H1 (cell line): ENCODE measurements around the gene EMC6. TPM values are rescaled to one million over a fixed set of nuclear protein-coding genes. Genes with fewer than 3 reads are reported as not detected.

ENCODE experiments used
- CTCF ChIA-PET: fragments of 300-600 bp; sonication (Branson Sonifier 250); formaldehyde crosslinking; loops from one replicate; lab custom pipeline; 2021; ENCODE audit not compliant: partially characterized antibody; lab: Charles Lee
- POLR2A ChIA-PET: fragments of 300-600 bp; sonication (Branson Sonifier 250); formaldehyde crosslinking; loops from one replicate; lab custom pipeline; 2021; ENCODE audit warnings: inconsistent platforms; ENCODE audit not compliant: partially characterized antibody; lab: Charles Lee
- DNase-seq, 2 experiments: peaks; one replicate each; pipeline versions ENCODE4 v3.0.0 to v3.0.0-alpha.2; 2010 to 2022; ENCODE audit warnings: low spot score in 2 of 2, low read depth in 1 of 2, mixed read lengths in 1 of 2
- FAIRE-seq: peaks from 2 replicates; lab custom pipeline; 2011; peaks lifted over from hg19 to GRCh38; lab: Jason Lieb, UNC
- H2AFZ ChIP-seq: 2 replicates; pipeline ENCODE4 v1.8.1; 2012; ENCODE audit warnings: low read length, inconsistent platforms
- H2AK5ac ChIP-seq: 2 replicates; pipeline ENCODE4 v1.6.1; 2013; ENCODE audit warnings: low read depth, low read length
- H2BK120ac ChIP-seq: replicated peaks from 2 replicates; pipeline ENCODE3; 2013; ENCODE audit warnings: low read depth, low read length, inconsistent platforms
- H2BK12ac ChIP-seq: 2 replicates; pipeline ENCODE4 v1.6.1; 2013; ENCODE audit warnings: low read depth, low read length
- H2BK15ac ChIP-seq: 2 replicates; pipeline ENCODE4 v1.6.1; 2013; ENCODE audit warnings: low read length
- H2BK20ac ChIP-seq: 2 replicates; pipeline ENCODE4 v1.6.1; 2013; ENCODE audit warnings: low read length
- H2BK5ac ChIP-seq: 2 replicates; pipeline ENCODE4 v1.6.1; 2013; ENCODE audit warnings: low read depth, low read length
- H3K14ac ChIP-seq: 2 replicates; pipeline ENCODE4 v1.6.1; 2013; ENCODE audit warnings: inconsistent platforms; ENCODE audit not compliant: insufficient read length
- H3K18ac ChIP-seq: 2 replicates; pipeline ENCODE4 v1.6.1; 2013; ENCODE audit warnings: low read length; ENCODE audit errors: extremely low read depth
- H3K23ac ChIP-seq: 2 replicates; pipeline ENCODE4 v1.6.1; 2013; ENCODE audit warnings: inconsistent platforms; ENCODE audit not compliant: insufficient read length
- H3K23me2 ChIP-seq: 2 replicates; pipeline ENCODE4 v1.6.1; 2013; ENCODE audit warnings: low read depth, low read length
- H3K27ac ChIP-seq: 2 replicates; pipeline ENCODE4 v1.6.1; 2011; ENCODE audit warnings: low read depth, low read length, inconsistent platforms
- H3K27me3 ChIP-seq, 4 experiments: replicated peaks in 1 of 4; 1 replicate in 1 of 4; 2 replicates in 3 of 4; pipeline versions ENCODE4 v1.6.1 to v1.8.1; 2011 to 2013; ENCODE audit warnings: low read length in 3 of 4, mild to moderate bottlenecking in 3 of 4, inconsistent platforms in 2 of 4, mixed read lengths in 2 of 4, moderate library complexity in 1 of 4; ENCODE audit not compliant: control insufficient read depth in 3 of 4, insufficient read depth in 3 of 4; ENCODE audit errors: extremely low read depth in 1 of 4
- H3K36me3 ChIP-seq, 4 experiments: 2 replicates each; pipeline versions ENCODE4 v1.6.1 to v1.8.1; 2011 to 2013; ENCODE audit warnings: mild to moderate bottlenecking in 4 of 4, low read length in 3 of 4, moderate library complexity in 2 of 4, control low read depth in 1 of 4, inconsistent platforms in 1 of 4; ENCODE audit not compliant: insufficient read depth in 4 of 4, control insufficient read depth in 2 of 4
- H3K4ac ChIP-seq: replicated peaks from 2 replicates; pipeline ENCODE3; 2013; ENCODE audit warnings: low read length, low read depth, mixed read lengths, inconsistent platforms; ENCODE audit not compliant: insufficient read length
- H3K4me1 ChIP-seq, 4 experiments: replicated peaks in 1 of 4; 1 replicate in 1 of 4; 2 replicates in 3 of 4; pipeline versions ENCODE4 v1.6.1 to v1.8.1; 2011 to 2013; ENCODE audit warnings: low read length in 3 of 4, inconsistent platforms in 2 of 4, mixed read lengths in 1 of 4; ENCODE audit not compliant: insufficient read depth in 4 of 4, control insufficient read depth in 3 of 4
- H3K4me2 ChIP-seq, 2 experiments: 2 replicates each; pipeline versions ENCODE4 v1.6.1 to v1.8.1; 2011 to 2013; ENCODE audit warnings: low read depth in 2 of 2, low read length in 2 of 2, control low read depth in 1 of 2, inconsistent platforms in 1 of 2, mild to moderate bottlenecking in 1 of 2; ENCODE audit not compliant: insufficient read depth in 1 of 2
- H3K4me3 ChIP-seq, 4 experiments: fragments of 200-600, 300-600 bp in 1 of 4; sonication (generic), shearing (Covaris generic), sonication (Bioruptor Twin) in 1 of 4; 2 replicates each; pipeline versions ENCODE4 v1.5.1 to v1.8.1; 2011 to 2016; ENCODE audit warnings: low read length in 4 of 4, low read depth in 3 of 4, control low read depth in 2 of 4, inconsistent platforms in 2 of 4, mild to moderate bottlenecking in 2 of 4, mixed read lengths in 1 of 4, moderate library complexity in 1 of 4; ENCODE audit not compliant: insufficient read depth in 2 of 4; ENCODE audit errors: extremely low read depth in 1 of 4
- H3K56ac ChIP-seq: replicated peaks from 2 replicates; pipeline ENCODE3; 2013; ENCODE audit warnings: low read depth, mild to moderate bottlenecking, mixed read lengths, low read length, inconsistent platforms; ENCODE audit not compliant: insufficient read length
- H3K79me1 ChIP-seq: 2 replicates; pipeline ENCODE4 v1.6.1; 2013; ENCODE audit warnings: low read depth, low read length, control low read depth
- H3K79me2 ChIP-seq, 2 experiments: 2 replicates each; pipeline versions ENCODE4 v1.6.1 to v1.8.1; 2012 to 2013; ENCODE audit warnings: low read length in 2 of 2, mild to moderate bottlenecking in 2 of 2, inconsistent platforms in 1 of 2; ENCODE audit not compliant: insufficient read depth in 2 of 2, control insufficient read depth in 1 of 2
- H3K9ac ChIP-seq, 4 experiments: replicated peaks in 1 of 4; 1 replicate in 1 of 4; 2 replicates in 3 of 4; pipeline versions ENCODE4 v1.6.1 to v1.8.1; 2011 to 2013; ENCODE audit warnings: low read depth in 3 of 4, low read length in 3 of 4, control low read depth in 2 of 4, mild to moderate bottlenecking in 2 of 4, moderate library complexity in 2 of 4, inconsistent platforms in 1 of 4; ENCODE audit errors: extremely low read depth in 1 of 4
- H3K9me3 ChIP-seq, 2 experiments: 2 replicates each; pipeline versions ENCODE4 v1.6.1 to v1.8.1; 2012 to 2013; ENCODE audit warnings: mild to moderate bottlenecking in 2 of 2, moderate library complexity in 2 of 2, control low read depth in 1 of 2, inconsistent platforms in 1 of 2, low read depth in 1 of 2, low read length in 1 of 2, mixed read lengths in 1 of 2; ENCODE audit not compliant: insufficient read depth in 2 of 2
- H4K20me1 ChIP-seq, 2 experiments: replicated peaks in 1 of 2; 2 replicates each; pipeline versions ENCODE3 to v1.8.1; 2011 to 2013; ENCODE audit warnings: inconsistent platforms in 2 of 2, low read length in 2 of 2, mild to moderate bottlenecking in 1 of 2; ENCODE audit not compliant: insufficient read depth in 2 of 2, control insufficient read depth in 1 of 2
- H4K5ac ChIP-seq: 2 replicates; pipeline ENCODE4 v1.6.1; 2013; ENCODE audit warnings: low read length, low read depth, mixed read lengths, inconsistent platforms; ENCODE audit not compliant: insufficient read length
- H4K8ac ChIP-seq: 2 replicates; pipeline ENCODE4 v1.8.0; 2013; ENCODE audit warnings: mild to moderate bottlenecking, moderate library complexity, low read length, inconsistent platforms; ENCODE audit not compliant: insufficient read depth; ENCODE audit errors: extremely low read depth
- H4K91ac ChIP-seq: replicated peaks from 2 replicates; pipeline ENCODE3; 2013; ENCODE audit warnings: low read length, mixed read lengths, inconsistent platforms; ENCODE audit not compliant: insufficient read length
- ATF3 ChIP-seq: IDR thresholded peaks from 2 replicates; pipeline ENCODE4 v1.6.1; 2011; ENCODE audit warnings: low read depth, mild to moderate bottlenecking, low read length; ENCODE audit not compliant: insufficient read depth
- CEBPB ChIP-seq: IDR thresholded peaks from 2 replicates; pipeline ENCODE4 v1.6.1; 2012; ENCODE audit warnings: low read depth, low read length
- CHD2 ChIP-seq: IDR thresholded peaks from 2 replicates; pipeline ENCODE4 v1.6.1; 2012; ENCODE audit warnings: low read length, improper control_type of control experiment
- CREB1 ChIP-seq: IDR thresholded peaks from 2 replicates; pipeline ENCODE4 v1.6.1; 2012; ENCODE audit warnings: inconsistent platforms
- HDAC6 ChIP-seq: IDR thresholded peaks from one replicate; pipeline ENCODE4 v1.7.1; 2012; ENCODE audit warnings: low read depth, mild to moderate bottlenecking, inconsistent platforms, low read length, moderate library complexity
- KDM4A ChIP-seq: IDR thresholded peaks from one replicate; pipeline ENCODE4 v1.7.1; 2012; ENCODE audit warnings: low read depth, mild to moderate bottlenecking, moderate library complexity, low read length, inconsistent platforms; ENCODE audit not compliant: severe bottlenecking
- NANOG ChIP-seq: IDR thresholded peaks from 2 replicates; pipeline ENCODE4 v1.6.1; 2011; ENCODE audit warnings: low read length, low read depth, mild to moderate bottlenecking, inconsistent platforms; ENCODE audit not compliant: insufficient read depth, poor library complexity, severe bottlenecking
- NRF1 ChIP-seq: IDR thresholded peaks from 2 replicates; pipeline ENCODE4 v1.6.1; 2011; ENCODE audit warnings: mild to moderate bottlenecking, low read depth, low read length, improper control_type of control experiment
- RFX5 ChIP-seq: IDR thresholded peaks from 2 replicates; pipeline ENCODE4 v1.6.1; 2011; ENCODE audit warnings: low read depth, low read length, improper control_type of control experiment, borderline replicate concordance
- SIN3A ChIP-seq, 2 experiments: IDR thresholded peaks in 1 of 2; conservative IDR thresholded peaks in 1 of 2; 2 replicates each; pipeline ENCODE4 v1.6.1; 2011 to 2012; ENCODE audit warnings: low read length in 2 of 2, improper control_type of control experiment in 1 of 2, low read depth in 1 of 2, mild to moderate bottlenecking in 1 of 2
- SP2 ChIP-seq: IDR thresholded peaks from 2 replicates; pipeline ENCODE4 v1.6.1; 2012; ENCODE audit warnings: mild to moderate bottlenecking, low read length, inconsistent platforms
- TBP ChIP-seq: IDR thresholded peaks from 2 replicates; pipeline ENCODE4 v1.6.1; 2011; ENCODE audit warnings: low read depth, low read length, improper control_type of control experiment
- TCF12 ChIP-seq: IDR thresholded peaks from 2 replicates; pipeline ENCODE4 v1.6.1; 2011; ENCODE audit warnings: low read depth, mild to moderate bottlenecking, low read length
- ZNF274 ChIP-seq: IDR thresholded peaks from 2 replicates; pipeline ENCODE4 v1.7.0; 2012; ENCODE audit warnings: low read length, borderline replicate concordance; ENCODE audit errors: extremely low read depth
- WGBS, 2 experiments: shearing (Covaris generic) in 1 of 2; methylation state at CpG; one replicate each; pipeline versions ENCODE4 v1.1.6 to v1.1.7; 2013 to 2015; ENCODE audit warnings: low lambda C conversion rate in 2 of 2, mixed read lengths in 2 of 2, inconsistent platforms in 1 of 2, low coverage in 1 of 2, missing lambda C conversion rate in 1 of 2; ENCODE audit not compliant: insufficient replicate concordance in 2 of 2, insufficient coverage in 1 of 2, insufficient read length in 1 of 2; ENCODE audit errors: extremely low coverage in 1 of 2, missing lambda C conversion rate in 1 of 2; 5-methylcytosine and 5-hydroxymethylcytosine counted together
- polyA plus RNA-seq, 7 experiments: library from polyadenylated mRNA; depleted of rRNA in 3 of 7; stranded (reverse) in 5 of 7; unstranded in 2 of 7; fragments of >200 nt in 5 of 7; fragments of 200-250 nt in 2 of 7; gene quantifications; 1 replicate in 5 of 7; 2 replicates in 1 of 7; 4 replicates in 1 of 7; pipeline versions ENCODE4 v1.2.1 to v1.2.3, GENCODE V29; 2011 to 2013; ENCODE audit warnings: missing spikeins in 2 of 7, mixed read lengths in 2 of 7
- total RNA-seq: library from RNA; stranded (reverse); fragmentation: NEBNext Ultra II Directional; extraction: Animal tissue kit (Norgen Biotek cat#: 25700); gene quantifications from 2 replicates; pipeline ENCODE4 v1.2.1, GENCODE V29; 2021

Gene EMC6
- total and polyA plus RNA-seq, 2 of the 8 experiments (the other 6 are each of a cell fraction or from before 2014, with no cell fraction given): 81.5 to 193 TPM

GRCh38 chr17:3698139-3698538, 29.5 kb downstream of the EMC6 start:
- no peak overlapping the region for H3K4me2 ChIP-seq
- CTCF ChIA-PET: interaction anchor here (3.0 kb wide), 1 partner anchor 15 kb away, joined by 14 read pairs; no protein-coding TSS in a partner anchor
- H2BK120ac ChIP-seq: no peak overlapping the region
- H3K79me2 ChIP-seq: no peaks in the 10 kb centered on the region
- H3K9ac ChIP-seq: no peak overlapping the region
- no peak overlapping the region for H3K4ac ChIP-seq
- H3K4me3 ChIP-seq: no peak overlapping the region
- H2BK12ac ChIP-seq: no peak overlapping the region
- H4K91ac ChIP-seq: no peak overlapping the region
- no peak overlapping the region for H2AFZ ChIP-seq
- no peak overlapping the region for H3K23ac ChIP-seq
- no peak overlapping the region for H2BK20ac ChIP-seq
- peaks cover 0 to 5% of the 10 kb centered on the region in 2 experiments for H4K20me1 ChIP-seq
- peaks cover 0 to 14% (median 8%) of the 10 kb centered on the region in 4 experiments; a peak in 5 of 7 replicates for H3K4me1 ChIP-seq
- WGBS, 2 experiments: 84% methylated on average over 4 of the region's 4 CpGs; no CpG with 5 or more reads in 1 of the 2 experiments
- peaks cover 9% of the 10 kb centered on the region; the same call in 1 of the 2 replicates for H3K23me2 ChIP-seq
- H2AK5ac ChIP-seq: no peak overlapping the region
- FAIRE-seq: no peak
- H3K14ac ChIP-seq: no peak overlapping the region
- no peak overlapping the region for H3K18ac ChIP-seq
- no peak for TF ChIP-seq ZNF274
- TF ChIP-seq RFX5: no peak
- TF ChIP-seq SP2: no peak
- no peak for TF ChIP-seq CHD2
- no peak for TF ChIP-seq TCF12
- TF ChIP-seq CEBPB: no peak
- no peak for TF ChIP-seq NRF1
- TF ChIP-seq HDAC6: no peak
- no peak for TF ChIP-seq SIN3A (conservative IDR thresholded peaks at IDR 0.05 in 1 of 2, IDR thresholded peaks at IDR 0.05 in 1 of 2; ENCODE audit: low read depth in 1 of 2, low read length in 2 of 2)
- no peak for TF ChIP-seq CREB1
- no peak for TF ChIP-seq KDM4A
- TF ChIP-seq TBP: no peak
- no peak for TF ChIP-seq NANOG
- no peak for TF ChIP-seq ATF3
- TF ChIP-seq, all 59 proteins: peak for 0
- no peak overlapping the region for H3K56ac ChIP-seq
- H3K27me3 ChIP-seq: peaks cover 0 to 22% (median 13%) of the 10 kb centered on the region in 4 experiments; a peak in 6 of 7 replicates
- no peaks in the 10 kb centered on the region for H3K79me1 ChIP-seq
- no peak overlapping the region for H4K5ac ChIP-seq
- DNase-seq: no peak
- H3K27ac ChIP-seq: no peak overlapping the region
- H3K9me3 ChIP-seq: peaks cover 0 to 4% of the 10 kb centered on the region in 2 experiments; a peak in 1 of 4 replicates
- no peaks in the 10 kb centered on the region; a peak in 1 of 8 replicates for H3K36me3 ChIP-seq
- H2BK15ac ChIP-seq: no peak overlapping the region
- H2BK5ac ChIP-seq: no peak overlapping the region
- H4K8ac ChIP-seq: no peak overlapping the region; the same call in 1 of the 2 replicates
- POLR2A ChIA-PET: interaction anchor here (0.8 to 1.4 kb wide), 4 partner anchors 25 to 1012 kb away, joined by 3 to 5 read pairs (median 3); partner anchors contain the start of genes CTNS, HASPIN and SHPK
